PC-9 (cell line): ENCODE results near the gene RUNDC1. TPM values are rescaled to one million over a fixed set of nuclear protein-coding genes. Genes with fewer than 3 reads are reported as not detected.

Experiments used
- BruUV-seq: library from RNA; stranded (reverse); fragments of 400-500 nt; replicated peaks from 2 replicates; lab custom pipeline; 2021; lab: Mats Ljungman, UMichigan
- CTCF ChIA-PET: fragments of 300-600 bp; sonication (Branson Sonifier 250); formaldehyde crosslinking; loops from one replicate; lab custom pipeline; 2022; ENCODE audit warnings: antibody characterized with exemption; lab: Charles Lee
- POLR2A ChIA-PET: fragments of 300-600 bp; sonication (Branson Sonifier 250); formaldehyde crosslinking; loops from one replicate; lab custom pipeline; 2022; ENCODE audit warnings: antibody characterized with exemption; ENCODE audit not compliant: unreplicated experiment; lab: Charles Lee
- DNase-seq, 2 experiments: peaks; one replicate each; pipeline versions ENCODE4 v3.0.0 to v3.0.0-alpha.2; 2015 to 2022; ENCODE audit warnings: mixed read lengths in 1 of 2
- H2AFZ ChIP-seq: fragments of 200-600 bp; sonication (generic); 2 replicates; pipeline ENCODE4 v1.8.1; 2017; ENCODE audit warnings: antibody characterized with exemption
- H3F3A ChIP-seq: fragments of 200-600 bp; sonication (generic); 2 replicates; pipeline ENCODE4 v1.8.1; 2017; ENCODE audit warnings: antibody characterized with exemption, mild to moderate bottlenecking, low read depth; ENCODE audit not compliant: insufficient read depth
- H3K27ac ChIP-seq: fragments of 200-600 bp; sonication (generic); 2 replicates; pipeline ENCODE4 v1.6.1; 2016; ENCODE audit warnings: mixed run types
- H3K27me3 ChIP-seq: fragments of 200-600 bp; sonication (generic); 2 replicates; pipeline ENCODE4 v1.6.1; 2016; ENCODE audit warnings: low read depth, mixed run types; ENCODE audit not compliant: insufficient read depth
- H3K36me3 ChIP-seq: fragments of 200-600 bp; sonication (generic); 2 replicates; pipeline ENCODE4 v1.6.1; 2016; ENCODE audit warnings: low read depth, mixed run types
- H3K4me1 ChIP-seq: fragments of 200-600 bp; sonication (generic); replicated peaks from 2 replicates; pipeline ENCODE4 v1.6.1; 2016; ENCODE audit warnings: mixed run types; ENCODE audit not compliant: insufficient read depth
- H3K4me2 ChIP-seq: fragments of 200-600 bp; sonication (generic); 2 replicates; pipeline ENCODE4 v1.6.1; 2017; ENCODE audit warnings: mixed run types
- H3K4me3 ChIP-seq: fragments of 200-600 bp; sonication (generic); 2 replicates; pipeline ENCODE4 v1.6.1; 2016; ENCODE audit warnings: mixed run types
- H3K79me2 ChIP-seq: fragments of 200-600 bp; sonication (generic); 2 replicates; pipeline ENCODE4 v1.6.1; 2017; ENCODE audit warnings: low read depth, mixed run types
- H3K9me2 ChIP-seq: fragments of 200-600 bp; sonication (generic); 2 replicates; pipeline ENCODE4 v1.8.1; 2017; ENCODE audit warnings: mild to moderate bottlenecking; ENCODE audit not compliant: insufficient read depth
- H3K9me3 ChIP-seq: fragments of 200-600 bp; sonication (generic); 2 replicates; pipeline ENCODE4 v1.8.1; 2016; ENCODE audit warnings: low read depth; ENCODE audit not compliant: insufficient read depth
- H4K20me1 ChIP-seq: fragments of 200-600 bp; sonication (generic); 2 replicates; pipeline ENCODE4 v1.8.1; 2017; ENCODE audit not compliant: insufficient read depth
- CTCF ChIP-seq: fragments of 200-600 bp; sonication (generic); conservative IDR thresholded peaks from 2 replicates; pipeline ENCODE4 v1.6.1; 2017; ENCODE audit warnings: mixed run types, antibody characterized with exemption, mild to moderate bottlenecking, moderate library complexity
- EZH2 ChIP-seq: fragments of 200-600 bp; sonication (generic); IDR thresholded peaks from 2 replicates; pipeline ENCODE4 v1.8.0; 2017; ENCODE audit warnings: antibody characterized with exemption, low read depth
- intact Hi-C: fragments of 100-400 bp; cut with micrococcal nuclease; formaldehyde crosslinking; loops from one replicate; pipeline ENCODE4 v1.10.0; 2022; ENCODE audit not compliant: unreplicated experiment
- total RNA-seq: library from RNA; stranded (reverse); gene quantifications from 2 replicates; pipeline ENCODE4 v1.2.3, GENCODE V29; 2021

The RUNDC1 gene
- total RNA-seq, 1 experiment from 2014 or later, result 12.7 TPM

GRCh38 chr17:43020030-43020621 lies 39.8 kb downstream of the RUNDC1 start:
- POLR2A ChIA-PET, result interaction anchor here (0.6 to 0.7 kb wide), 2 partner anchors 341 to 597 kb away, joined by 3 to 4 read pairs; partner anchors contain the start of gene CAVIN1
- peak overlapping the region; percentile 97 for H3K4me2 ChIP-seq
- H3K9me2 ChIP-seq, result no peaks in the 10 kb centered on the region
- H3K36me3 ChIP-seq, result peaks cover 14% of the 10 kb centered on the region
- TF ChIP-seq CTCF, result no peak
- no peak for TF ChIP-seq EZH2
- no peak overlapping the region for H3K27ac ChIP-seq
- CTCF ChIA-PET, result no interaction called here
- BruUV-seq, result no TSS peak
- H3K79me2 ChIP-seq, result peaks cover 21% of the 10 kb centered on the region
- no peak overlapping the region for H2AFZ ChIP-seq
- intact Hi-C loops, result loop anchor here (2.0 to 5.0 kb wide), 2 partner anchors 151 to 342 kb away; partner anchors contain the start of gene NBR1
- H3K4me1 ChIP-seq, result peaks cover 21% of the 10 kb centered on the region
- H3F3A ChIP-seq, result peaks cover 28% of the 10 kb centered on the region; the same call in 1 of the 2 replicates
- peak overlapping the region; percentile 95; the same call in 1 of the 2 replicates for H3K4me3 ChIP-seq
- H3K27me3 ChIP-seq, result no peaks in the 10 kb centered on the region
- DNase-seq, result no peak
- H4K20me1 ChIP-seq, result peaks cover 2% of the 10 kb centered on the region; the same call in 1 of the 2 replicates
- no peaks in the 10 kb centered on the region for H3K9me3 ChIP-seq

- H4K20me1 ChIP-seq, result peaks cover 2% of the 10 kb centered on the region; the same call in 1 of the 2 replicates
- no peak for TF ChIP-seq CTCF
- TF ChIP-seq EZH2, result no peak
- H3K4me1 ChIP-seq, result peaks cover 21% of the 10 kb centered on the region
- H3K36me3 ChIP-seq, result peaks cover 11% of the 10 kb centered on the region
- H3F3A ChIP-seq, result peaks cover 28% of the 10 kb centered on the region; the same call in 1 of the 2 replicates
- no peaks in the 10 kb centered on the region for H3K9me2 ChIP-seq
- ChIA-PET CTCF (interaction anchor here (0.6 to 0.7 kb wide), 2 partner anchors 32 to 443 kb away, joined by 4 read pairs; no protein-coding TSS in a partner anchor), POLR2A (interaction anchor here (0.6 to 0.9 kb wide), 6 partner anchors 15 to 598 kb away, joined by 3 to 11 read pairs (median 3); partner anchors contain the start of gene CAVIN1)
- H3K4me2 ChIP-seq, result peak overlapping the region; percentile 97
- H3K4me3 ChIP-seq, result peak overlapping the region; percentile 95
- TSS peak; percentile 27 for BruUV-seq
- no peaks in the 10 kb centered on the region for H3K27me3 ChIP-seq
- DNase-seq, result peak; percentile 68 to 84
- intact Hi-C loops, result loop anchor here (1.0 to 5.0 kb wide), 3 partner anchors 104 to 341 kb away; partner anchors contain the start of genes BRCA1 and NBR1
- peaks cover 21% of the 10 kb centered on the region for H3K79me2 ChIP-seq
- no peaks in the 10 kb centered on the region for H3K9me3 ChIP-seq
- peak overlapping the region; percentile 82 for H3K27ac ChIP-seq
- peak overlapping the region; percentile 97 for H2AFZ ChIP-seq
Observed at GRCh38 chr17:43020789-43021740, 40.7 kb downstream of the RUNDC1 start.
